GM12874 (cell line): ENCODE results near the gene MT1F.

Source experiments
- CTCF ChIP-seq: IDR thresholded peaks from 2 replicates; pipeline ENCODE4 v1.5.1; 2011; ENCODE audit warnings: low read depth, mild to moderate bottlenecking, control low read depth, low read length, moderate library complexity; ENCODE audit not compliant: insufficient read depth

The MT1F gene

DNA sequence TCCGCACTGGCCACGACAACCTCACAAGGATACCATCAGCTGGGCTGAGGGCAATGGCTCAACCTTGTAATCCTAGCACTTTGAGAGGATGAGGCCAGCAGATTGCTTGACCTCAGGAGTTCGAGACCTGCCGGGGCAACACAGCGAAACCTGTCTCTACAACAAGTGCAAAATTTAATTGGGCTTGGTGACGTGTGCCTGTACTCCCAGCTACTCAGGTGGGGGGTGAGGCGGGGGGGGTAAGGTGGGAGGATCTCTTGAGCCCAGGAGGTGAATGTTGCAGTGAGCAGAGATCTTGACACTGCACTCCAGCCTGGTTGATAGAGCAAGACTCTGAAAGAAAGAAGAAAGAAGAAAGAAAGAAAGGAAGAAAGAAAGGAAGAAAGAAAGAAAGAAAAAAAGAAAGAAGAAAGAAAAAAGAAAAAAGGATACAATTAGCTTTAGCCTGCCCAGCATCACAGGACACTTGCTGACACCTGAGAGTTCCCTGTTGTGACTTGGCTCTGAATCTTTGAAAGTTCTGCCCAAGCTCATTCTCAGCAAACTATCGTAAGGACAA is 37.3 kb upstream of the MT1F start:
- no peak for TF ChIP-seq CTCF

DNA sequence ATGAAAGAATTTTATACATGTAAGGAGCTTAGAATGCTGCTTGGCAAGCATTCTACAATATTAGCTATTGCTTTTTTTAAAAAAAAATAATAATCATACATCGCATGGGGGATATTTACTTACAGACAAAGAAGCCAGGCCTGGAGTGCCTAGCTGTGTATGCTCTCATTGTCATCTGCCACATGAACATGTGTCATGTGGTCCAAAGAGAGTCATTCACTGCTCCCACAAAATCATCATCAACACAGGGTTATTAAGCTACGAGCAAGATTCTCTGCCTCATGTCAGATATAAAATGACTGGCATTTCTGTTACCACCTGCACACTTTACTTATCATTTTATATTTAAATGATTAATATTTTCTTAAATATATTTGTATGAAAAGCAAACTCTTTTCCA is 34.1 kb upstream of the MT1F start:
- TF ChIP-seq CTCF: no peak

DNA sequence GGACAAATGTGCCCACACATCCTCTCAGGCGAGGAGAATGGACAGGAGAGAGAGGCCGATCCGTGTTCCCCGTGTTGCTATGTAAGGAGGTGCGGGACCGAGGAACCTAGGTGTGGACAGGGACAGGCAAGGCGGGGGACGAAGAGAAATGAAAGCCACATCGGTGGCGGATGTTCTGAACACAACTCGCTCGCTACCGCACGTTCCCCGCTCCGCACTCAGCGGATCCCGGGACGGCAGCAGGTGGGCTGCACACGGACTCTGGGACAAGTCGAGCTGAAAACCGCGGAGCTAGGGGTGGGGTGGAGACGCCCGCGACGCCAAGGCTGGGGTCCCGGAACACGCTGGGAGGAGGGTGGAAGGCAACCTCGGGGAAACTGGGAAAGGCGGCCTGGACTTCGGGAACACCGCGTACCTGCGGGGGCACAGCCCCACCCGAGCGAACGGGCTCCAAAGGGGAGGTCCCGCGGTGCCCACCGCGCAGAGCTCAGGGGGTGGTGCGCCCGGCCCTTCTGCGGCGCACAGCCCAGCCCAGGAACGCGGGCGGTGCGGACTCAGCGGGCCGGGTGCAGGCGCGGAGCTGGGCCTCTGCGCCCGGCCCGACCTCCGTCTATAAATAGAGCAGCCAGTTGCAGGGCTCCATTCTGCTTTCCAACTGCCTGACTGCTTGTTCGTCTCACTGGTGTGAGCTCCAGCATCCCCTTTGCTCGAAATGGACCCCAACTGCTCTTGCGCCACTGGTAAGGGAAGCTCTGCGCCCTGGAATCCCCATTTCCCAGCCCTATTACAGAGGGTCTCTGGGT is 32.4 kb upstream of the MT1F start, which contains the start of gene MT1E:
Gene MT1E (plus strand): TSS at position 642 of the 803 bp plus-strand sequence. CDS start 71 bp downstream, at position 713.
- no peak for TF ChIP-seq CTCF

- no peak for TF ChIP-seq CTCF
These were observed 31.7 kb upstream of the MT1F start for GRCh38 chr16:56625943-56626654.

GRCh38 chr16:56626685-56627084 is 31.1 kb upstream of the MT1F start:
- TF ChIP-seq CTCF: no peak

DNA sequence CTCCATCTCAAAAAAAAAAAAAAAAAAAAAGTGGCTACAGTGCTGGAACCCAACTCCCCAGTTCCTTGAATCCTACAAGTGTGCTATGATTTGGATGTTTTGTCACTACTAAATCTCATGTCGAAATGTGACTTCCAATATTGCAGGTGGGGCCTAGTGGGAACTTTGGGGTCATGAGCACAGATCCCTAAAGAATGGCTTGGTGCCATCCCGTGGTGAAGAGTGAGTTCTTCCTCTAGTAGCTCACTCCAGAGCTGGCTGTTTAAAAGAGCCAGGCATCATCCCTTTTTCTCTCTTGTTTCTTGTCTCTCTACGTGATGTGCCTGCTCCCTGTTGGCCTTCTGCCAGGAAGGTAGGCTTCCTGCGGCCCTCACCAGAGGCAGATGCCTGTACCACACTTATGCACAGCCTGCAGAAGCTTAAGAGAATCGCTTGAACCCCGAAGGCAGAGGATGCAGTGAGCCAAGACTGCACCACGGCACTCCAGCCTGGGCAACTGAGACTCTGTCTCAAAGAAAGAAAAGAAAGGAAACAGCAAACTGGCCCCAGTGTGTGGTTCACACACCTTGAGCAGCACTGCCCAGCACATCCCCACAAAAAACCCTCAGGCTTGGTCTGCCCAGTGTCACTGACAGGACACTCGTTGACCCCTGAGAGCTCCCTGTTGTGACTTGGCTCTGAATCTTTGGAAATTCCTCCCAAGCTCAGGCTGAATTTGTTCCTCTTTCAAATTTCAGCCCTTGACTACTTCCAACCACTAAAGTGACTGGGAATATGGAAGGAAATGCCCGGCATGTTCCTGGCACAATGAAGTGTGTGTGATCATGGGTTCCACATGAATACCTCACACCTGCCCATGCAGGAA is 29.0 kb upstream of the MT1F start:
- TF ChIP-seq CTCF: no peak
